Ovary (tissue), 9 donors: ENCODE measurements around the gene TENM4. TPM values are rescaled to one million over a fixed set of nuclear protein-coding genes. Genes with fewer than 3 reads are reported as not detected.

Source experiments
- DNase-seq, 5 donors: peaks; one replicate each; pipeline ENCODE4 v3.0.0-alpha.2; 2019 to 2020
- H3K27ac ChIP-seq, 2 donors: fragments of 200-600 bp; one replicate each; pipeline versions ENCODE4 v1.5.1 to v1.8.0; 2019 to 2022
- H3K27me3 ChIP-seq: fragments of 200-600 bp; one replicate; pipeline ENCODE4 v1.8.0; 2022
- H3K36me3 ChIP-seq: fragments of 200-600 bp; sonication (generic); one replicate; pipeline ENCODE4 v1.5.1; 2019
- H3K4me1 ChIP-seq: one replicate; pipeline ENCODE4 v1.8.1; 2013; ENCODE audit warnings: mild to moderate bottlenecking, moderate library complexity; ENCODE audit not compliant: insufficient read depth
- H3K4me3 ChIP-seq: fragments of 200-600 bp; sonication (generic); one replicate; pipeline ENCODE4 v1.5.1; 2017
- H3K9me3 ChIP-seq, 2 donors: fragments of 200-600 bp in 1 of 2; sonication (generic) in 1 of 2; one replicate each; pipeline versions ENCODE4 v1.5.1 to v1.8.1; 2013 to 2019; ENCODE audit warnings: mild to moderate bottlenecking in 1 of 2, moderate library complexity in 1 of 2
- EP300 ChIP-seq: sonication (generic); formaldehyde crosslinking; IDR thresholded peaks from one replicate; pipeline ENCODE4 v1.6.1; 2017; ENCODE audit warnings: antibody characterized with exemption
- POLR2A ChIP-seq: fragments of 450-650 bp; IDR thresholded peaks from one replicate; pipeline ENCODE4 v1.6.1; 2017; ENCODE audit warnings: antibody characterized with exemption, mild to moderate bottlenecking, moderate library complexity
- WGBS, 3 donors: extraction: QIAGEN DNeasy Blood & Tissue Kit in 1 of 3; methylation state at CpG; one replicate each; pipeline versions ENCODE4 v1.1.5 to v1.1.7; 2013 to 2017; 5-methylcytosine and 5-hydroxymethylcytosine counted together
- intact Hi-C, 4 donors: fragments of 100-400 bp; cut with DNase I; formaldehyde crosslinking; loops; one replicate each; pipeline versions ENCODE4 v1.11.0 to v1.15.1; 2022 to 2023
- polyA plus RNA-seq, 2 donors: library from polyadenylated mRNA; stranded (reverse); fragments of 200-250 nt in 1 of 2; fragments of 350-450 nt in 1 of 2; fragmentation: Illumina TruSeq in 1 of 2; extraction: RNeasy Lipid Tissue Mini Kit (QIAGEN cat#74804) in 1 of 2; gene quantifications; one replicate each; pipeline ENCODE4 v1.2.3, GENCODE V29; 2013 to 2014
- total RNA-seq, 7 donors: library from RNA; depleted of rRNA in 2 of 7; stranded (reverse); fragments of >200 nt in 2 of 7; fragmentation: NEBNext Ultra II Directional in 3 of 7; extraction: Animal tissue kit (Norgen Biotek cat#: 25700) in 3 of 7; gene quantifications; one replicate each; pipeline versions ENCODE4 v1.1.0 to v1.2.4, GENCODE V29; 2016 to 2023
- TF ChIP-seq, protein P1 (sequence below), 3 donors: fragments of 450-650 bp in 2 of 3; fragments of 200-600 bp in 1 of 3; IDR thresholded peaks; one replicate each; pipeline versions ENCODE4 v1.5.1 to v1.8.0; 2016 to 2022; ENCODE audit warnings: antibody characterized with exemption in 3 of 3, mild to moderate bottlenecking in 1 of 3
- donor health status: DM: no; HTN: no; CAD: no; lungs with moderate emphysema.
- donor health status: DM: no; HTN: no; CAD: no.
- donor health status: Bipolar disorder and iron deficiency.
- donor health status: DM: yes; HTN: yes; CAD: no.
- donor health status: DM: no; HTN: no; CAD: no.
- donor health status: DM: yes; HTN: yes; CAD: no.

Gene TENM4
- total and polyA plus RNA-seq, 9 donors: 11.0 to 206 (median 107) TPM

GRCh38 chr11:79485694-79486093 lies 44.9 kb upstream of the TENM4 start:
- H3K9me3 ChIP-seq: no peaks in the 10 kb centered on the region
- no peaks in the 10 kb centered on the region for H3K36me3 ChIP-seq
- DNase-seq: no peak
- intact Hi-C loops: no loop called here
- no peaks in the 10 kb centered on the region for H3K27me3 ChIP-seq
- WGBS, 3 donors: 57 to 67% (median 67%) methylated on average over 4 of the region's 4 CpGs
- H3K4me3 ChIP-seq: no peak overlapping the region
- H3K27ac ChIP-seq: no peak overlapping the region
- peaks cover 2% of the 10 kb centered on the region for H3K4me1 ChIP-seq
- TF ChIP-seq, protein P1, sequence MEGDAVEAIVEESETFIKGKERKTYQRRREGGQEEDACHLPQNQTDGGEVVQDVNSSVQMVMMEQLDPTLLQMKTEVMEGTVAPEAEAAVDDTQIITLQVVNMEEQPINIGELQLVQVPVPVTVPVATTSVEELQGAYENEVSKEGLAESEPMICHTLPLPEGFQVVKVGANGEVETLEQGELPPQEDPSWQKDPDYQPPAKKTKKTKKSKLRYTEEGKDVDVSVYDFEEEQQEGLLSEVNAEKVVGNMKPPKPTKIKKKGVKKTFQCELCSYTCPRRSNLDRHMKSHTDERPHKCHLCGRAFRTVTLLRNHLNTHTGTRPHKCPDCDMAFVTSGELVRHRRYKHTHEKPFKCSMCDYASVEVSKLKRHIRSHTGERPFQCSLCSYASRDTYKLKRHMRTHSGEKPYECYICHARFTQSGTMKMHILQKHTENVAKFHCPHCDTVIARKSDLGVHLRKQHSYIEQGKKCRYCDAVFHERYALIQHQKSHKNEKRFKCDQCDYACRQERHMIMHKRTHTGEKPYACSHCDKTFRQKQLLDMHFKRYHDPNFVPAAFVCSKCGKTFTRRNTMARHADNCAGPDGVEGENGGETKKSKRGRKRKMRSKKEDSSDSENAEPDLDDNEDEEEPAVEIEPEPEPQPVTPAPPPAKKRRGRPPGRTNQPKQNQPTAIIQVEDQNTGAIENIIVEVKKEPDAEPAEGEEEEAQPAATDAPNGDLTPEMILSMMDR (IDR thresholded peaks at IDR 0.05): no peak
- TF ChIP-seq EP300 (no peak), POLR2A (no peak)

DNA sequence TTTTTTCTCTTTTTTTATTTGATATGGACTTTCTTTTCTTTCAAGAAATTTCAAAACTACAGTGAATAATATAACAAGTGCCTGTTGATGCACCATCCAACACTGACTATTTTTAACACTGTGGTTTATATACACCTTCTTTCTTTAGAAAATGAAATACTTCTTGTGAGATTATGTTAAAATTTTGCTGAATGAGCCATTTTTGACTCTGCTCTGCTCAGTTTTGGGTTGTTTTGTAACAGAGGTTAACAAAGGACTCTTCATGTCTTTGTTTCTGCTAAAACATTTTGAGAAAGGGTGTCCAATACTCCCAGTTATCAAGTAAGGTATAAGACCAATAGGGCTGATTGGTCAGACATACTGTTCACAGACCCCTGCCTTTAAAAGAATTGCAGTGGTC lies 44.0 kb upstream of the TENM4 start:
- Histone ChIP-seq H3K4me1 (peaks cover 2% of the 10 kb centered on the region), H3K9me3 (no peaks in the 10 kb centered on the region), H3K36me3 (no peaks in the 10 kb centered on the region), H3K4me3 (no peak overlapping the region), H3K27me3 (no peaks in the 10 kb centered on the region), H3K27ac (no peak overlapping the region)
- intact Hi-C loops: no loop called here
- DNase-seq: no peak
- TF ChIP-seq POLR2A: no peak
- TF ChIP-seq, protein P1 (IDR thresholded peaks at IDR 0.05): no peak
- no peak for TF ChIP-seq EP300

- no peak for TF ChIP-seq EP300
- no peak for TF ChIP-seq POLR2A
- TF ChIP-seq, protein P1 (IDR thresholded peaks at IDR 0.05): no peak
- no peaks in the 10 kb centered on the region for H3K36me3 ChIP-seq
- H3K4me1 ChIP-seq: peaks cover 2% of the 10 kb centered on the region
- H3K27me3 ChIP-seq: no peaks in the 10 kb centered on the region
- no peak for DNase-seq
- no peak overlapping the region for H3K4me3 ChIP-seq
- no peaks in the 10 kb centered on the region for H3K9me3 ChIP-seq
- H3K27ac ChIP-seq: no peak overlapping the region
- 79 to 87% (median 84%) methylated on average over 3 of the region's 3 CpGs for WGBS, 3 donors
- intact Hi-C loops: no loop called here
Measured at GRCh38 chr11:79482800-79483199, 42.0 kb upstream of the TENM4 start.

DNA sequence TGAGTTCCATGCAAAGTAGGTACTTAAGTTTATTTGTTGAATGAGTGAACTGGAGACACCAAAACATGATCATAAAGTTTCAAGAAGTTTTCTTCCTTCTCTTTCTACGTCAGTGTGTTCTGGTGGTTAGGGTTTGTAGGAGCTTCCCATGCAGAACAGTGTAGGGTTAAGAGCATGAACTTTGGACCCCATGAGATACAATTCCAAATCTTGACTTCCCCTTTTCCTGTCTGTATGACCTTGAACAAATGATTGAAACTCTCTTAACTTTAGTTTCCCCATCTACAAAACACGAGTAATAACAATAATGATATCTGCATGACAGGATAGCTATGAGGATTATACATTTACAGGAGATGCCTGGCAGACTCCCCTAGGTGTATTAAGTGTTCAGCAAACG lies 41.0 kb upstream of the TENM4 start:
- intact Hi-C loops: no loop called here
- Histone ChIP-seq H3K36me3 (no peaks in the 10 kb centered on the region), H3K9me3 (no peaks in the 10 kb centered on the region), H3K27ac (no peak overlapping the region), H3K4me1 (peaks cover 2% of the 10 kb centered on the region), H3K4me3 (no peak overlapping the region), H3K27me3 (no peaks in the 10 kb centered on the region)
- 68 to 77% (median 74%) methylated on average over 3 of the region's 3 CpGs for WGBS, 3 donors
- no peak for DNase-seq
- TF ChIP-seq POLR2A: no peak
- no peak for TF ChIP-seq EP300
- TF ChIP-seq, protein P1 (IDR thresholded peaks at IDR 0.05): no peak

DNA sequence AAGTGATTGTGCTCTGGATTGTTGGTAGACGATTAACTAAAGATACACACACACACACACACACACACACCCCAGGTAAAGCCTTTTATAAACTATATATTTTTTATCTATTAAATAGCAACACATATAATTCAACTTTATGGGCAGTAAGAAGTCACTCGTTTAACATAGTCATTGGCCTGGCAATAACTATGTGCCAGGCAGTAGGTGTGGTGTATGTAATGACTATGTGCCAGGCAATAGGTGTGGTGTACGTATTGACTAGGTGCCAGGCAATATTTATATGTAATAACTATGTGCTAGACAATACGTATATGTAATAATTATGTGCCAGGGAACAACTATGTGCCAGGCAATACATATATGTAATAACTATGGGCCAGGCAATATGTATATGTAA lies 40.0 kb upstream of the TENM4 start:
- Histone ChIP-seq H3K27ac (no peak overlapping the region), H3K36me3 (no peaks in the 10 kb centered on the region), H3K27me3 (no peaks in the 10 kb centered on the region), H3K4me1 (no peaks in the 10 kb centered on the region), H3K4me3 (no peak overlapping the region), H3K9me3 (no peaks in the 10 kb centered on the region)
- intact Hi-C loops: no loop called here
- no peak for DNase-seq
- no peak for TF ChIP-seq EP300
- TF ChIP-seq, protein P1 (IDR thresholded peaks at IDR 0.05): no peak
- TF ChIP-seq POLR2A: no peak
- WGBS, 3 donors: 90 to 94% (median 90%) methylated on average over 4 of the region's 4 CpGs
